Measurements from ENCODE around the gene PPFIA1.
"Not testable (repeated sequence)": the region's sequence is repeated elsewhere in the genome, so short reads cannot be mapped to it uniquely, and the experiment has no call there.

The PPFIA1 gene

GRCh38 chr11:70389201-70389600 lies 118.7 kb downstream of the PPFIA1 start:
- DNase-seq (ENCODE audit: low read depth, low spot score) = no peak

- DNase-seq (ENCODE audit: low read depth, low spot score) = not testable (repeated sequence)
These were observed 120.4 kb downstream of the PPFIA1 start for GRCh38 chr11:70390882-70391281.

- no peak for DNase-seq (ENCODE audit: low read depth, low spot score)
These were observed 123.9 kb downstream of the PPFIA1 start for GRCh38 chr11:70394211-70394950.

GRCh38 chr11:70397336-70397982 lies 127.0 kb downstream of the PPFIA1 start:
- DNase-seq (ENCODE audit: low read depth, low spot score) = no peak

- peak; percentile 64 for DNase-seq (ENCODE audit: low read depth, low spot score)
These were observed 127.7 kb downstream of the PPFIA1 start, which contains the start of gene CTTN for GRCh38 chr11:70397983-70398833. TSS of gene CTTN (plus strand) at chr11:70398529. CDS start at chr11:70407298, 8,769 bp downstream.

- DNase-seq (ENCODE audit: low read depth, low spot score) = no peak
These were observed 128.6 kb downstream of the PPFIA1 start for GRCh38 chr11:70398834-70399680.

GRCh38 chr11:70399681-70400112 lies 129.2 kb downstream of the PPFIA1 start:
- peak; percentile 74 for DNase-seq (ENCODE audit: low read depth, low spot score)

- no peak for DNase-seq (ENCODE audit: low read depth, low spot score)
These were observed 130.2 kb downstream of the PPFIA1 start for GRCh38 chr11:70400643-70401042.

- no peak for DNase-seq (ENCODE audit: low read depth, low spot score)
These were observed 131.5 kb downstream of the PPFIA1 start for GRCh38 chr11:70402016-70402415.

GRCh38 chr11:70402685-70403084 lies 132.2 kb downstream of the PPFIA1 start:
- no peak for DNase-seq (ENCODE audit: low read depth, low spot score)

GRCh38 chr11:70404244-70404643 lies 133.8 kb downstream of the PPFIA1 start:
- DNase-seq (ENCODE audit: low read depth, low spot score) = no peak

- no peak for DNase-seq (ENCODE audit: low read depth, low spot score)
These were observed 135.3 kb downstream of the PPFIA1 start for GRCh38 chr11:70405679-70406395.

- DNase-seq (ENCODE audit: low read depth, low spot score) = no peak
These were observed 136.6 kb downstream of the PPFIA1 start for GRCh38 chr11:70407121-70407520.

GRCh38 chr11:70407814-70408213 lies 137.3 kb downstream of the PPFIA1 start:
- no peak for DNase-seq (ENCODE audit: low read depth, low spot score)

GRCh38 chr11:70408326-70408725 lies 137.8 kb downstream of the PPFIA1 start:
- not testable (repeated sequence) for DNase-seq (ENCODE audit: low read depth, low spot score)

- no peak for DNase-seq (ENCODE audit: low read depth, low spot score)
These were observed 138.9 kb downstream of the PPFIA1 start for GRCh38 chr11:70409437-70409836.

- DNase-seq (ENCODE audit: low read depth, low spot score) = no peak
These were observed 139.4 kb downstream of the PPFIA1 start for GRCh38 chr11:70409871-70410270.

- DNase-seq (ENCODE audit: low read depth, low spot score) = no peak
These were observed 140.1 kb downstream of the PPFIA1 start for GRCh38 chr11:70410276-70411205.

GRCh38 chr11:70411713-70412452 lies 141.4 kb downstream of the PPFIA1 start:
- no peak for DNase-seq (ENCODE audit: low read depth, low spot score)
